HepG2 (cell line): Measurements from ENCODE around the gene SUPT6H. TPM values are rescaled to one million over a fixed set of nuclear protein-coding genes. Genes with fewer than 3 reads are reported as not detected.

Experiments
- SAFB2 ChIP-seq: sonication (generic); formaldehyde crosslinking; IDR thresholded peaks from 2 replicates; pipeline ENCODE4 v1.5.1; 2020; ENCODE audit warnings: missing genetic modification reagents, low read depth, mild to moderate bottlenecking, borderline replicate concordance
- ZSCAN20 ChIP-seq: sonication (generic); formaldehyde crosslinking; IDR thresholded peaks from 2 replicates; pipeline ENCODE4 v1.4.0; 2020; ENCODE audit warnings: missing genetic modification reagents, mild to moderate bottlenecking, borderline replicate concordance
- polyA plus RNA-seq, 8 experiments: library from polyadenylated mRNA; depleted of rRNA in 3 of 8; stranded (reverse) in 7 of 8; unstranded in 1 of 8; fragments of >200 nt; fragmentation: Illumina TruSeq in 4 of 8; extraction: Trizol in 4 of 8; gene quantifications; 2 replicates each; pipeline versions ENCODE4 v1.2.1 to v1.2.3, GENCODE V29; 2011 to 2016; ENCODE audit warnings: low read depth in 4 of 8, missing spikeins in 1 of 8, mixed read lengths in 1 of 8; ENCODE audit not compliant: insufficient read depth in 1 of 8
- total RNA-seq, 5 experiments: library from RNA; depleted of rRNA; stranded (reverse); fragments of >200 nt; fragmentation: Illumina TruSeq; extraction: Trizol; gene quantifications; 2 replicates each; pipeline ENCODE4 v1.2.3, GENCODE V29; 2016; ENCODE audit warnings: low read depth in 1 of 5
- TF ChIP-seq, protein P1 (sequence below), 2 experiments: sonication (generic) in 1 of 2; formaldehyde crosslinking in 1 of 2; IDR thresholded peaks; 2 replicates each; pipeline versions ENCODE4 v1.6.1 to v1.9.0; 2014 to 2022; ENCODE audit warnings: antibody characterized with exemption in 1 of 2, borderline replicate concordance in 1 of 2, inconsistent platforms in 1 of 2, low read depth in 1 of 2, missing genetic modification reagents in 1 of 2
- TF ChIP-seq, protein P2 (sequence below), 2 experiments: fragments of 450-650 bp in 1 of 2; sonication (generic) in 1 of 2; formaldehyde crosslinking in 1 of 2; IDR thresholded peaks; 2 replicates each; pipeline versions ENCODE4 v1.6.1 to v1.8.0; 2016 to 2022; ENCODE audit warnings: antibody characterized with exemption in 1 of 2, mild to moderate bottlenecking in 1 of 2, missing genetic modification reagents in 1 of 2
- TF ChIP-seq, protein P3 (sequence below): sonication (generic); formaldehyde crosslinking; IDR thresholded peaks from 2 replicates; pipeline ENCODE4 v1.4.0; 2020; ENCODE audit warnings: missing genetic modification reagents; ENCODE audit errors: not compliant biosample characterization

The SUPT6H gene
- total and polyA plus RNA-seq, 2 of the 13 experiments (the other 11 are each of a cell fraction or from before 2014, with no cell fraction given), result 32.7 to 39.9 TPM

DNA sequence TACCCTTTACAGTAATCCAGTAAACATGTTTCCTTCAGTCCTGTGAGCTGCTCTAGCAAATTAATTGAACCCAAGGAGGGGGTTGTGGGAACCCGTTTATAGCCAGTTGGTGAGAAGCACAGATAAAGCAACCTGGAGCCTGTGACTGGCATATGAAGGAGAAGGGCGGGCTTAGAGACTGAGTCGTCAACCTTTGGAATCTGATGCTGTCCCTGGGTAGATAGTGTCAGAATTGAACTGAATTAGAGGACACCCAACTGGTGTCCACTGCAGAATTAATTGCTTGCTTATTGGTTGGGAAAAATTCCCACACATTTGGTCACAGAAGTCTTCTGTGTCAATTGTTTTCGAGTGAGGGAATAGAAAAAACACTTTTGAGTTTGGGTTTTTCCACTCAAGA, 35.2 kb upstream of the SUPT6H start (continued):
- TF ChIP-seq, protein P1, sequence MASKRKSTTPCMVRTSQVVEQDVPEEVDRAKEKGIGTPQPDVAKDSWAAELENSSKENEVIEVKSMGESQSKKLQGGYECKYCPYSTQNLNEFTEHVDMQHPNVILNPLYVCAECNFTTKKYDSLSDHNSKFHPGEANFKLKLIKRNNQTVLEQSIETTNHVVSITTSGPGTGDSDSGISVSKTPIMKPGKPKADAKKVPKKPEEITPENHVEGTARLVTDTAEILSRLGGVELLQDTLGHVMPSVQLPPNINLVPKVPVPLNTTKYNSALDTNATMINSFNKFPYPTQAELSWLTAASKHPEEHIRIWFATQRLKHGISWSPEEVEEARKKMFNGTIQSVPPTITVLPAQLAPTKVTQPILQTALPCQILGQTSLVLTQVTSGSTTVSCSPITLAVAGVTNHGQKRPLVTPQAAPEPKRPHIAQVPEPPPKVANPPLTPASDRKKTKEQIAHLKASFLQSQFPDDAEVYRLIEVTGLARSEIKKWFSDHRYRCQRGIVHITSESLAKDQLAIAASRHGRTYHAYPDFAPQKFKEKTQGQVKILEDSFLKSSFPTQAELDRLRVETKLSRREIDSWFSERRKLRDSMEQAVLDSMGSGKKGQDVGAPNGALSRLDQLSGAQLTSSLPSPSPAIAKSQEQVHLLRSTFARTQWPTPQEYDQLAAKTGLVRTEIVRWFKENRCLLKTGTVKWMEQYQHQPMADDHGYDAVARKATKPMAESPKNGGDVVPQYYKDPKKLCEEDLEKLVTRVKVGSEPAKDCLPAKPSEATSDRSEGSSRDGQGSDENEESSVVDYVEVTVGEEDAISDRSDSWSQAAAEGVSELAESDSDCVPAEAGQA (IDR thresholded peaks at IDR 0.05; ENCODE audit: low read depth), result no peak
- TF ChIP-seq, protein P1 (CRISPR knock-in tag; IDR thresholded peaks at IDR 0.05; ENCODE audit: borderline replicate concordance), result no peak
- no peak for TF ChIP-seq ZSCAN20 (CRISPR knock-in tag)
- TF ChIP-seq SAFB2 (CRISPR knock-in tag), result no peak
- TF ChIP-seq, protein P2, sequence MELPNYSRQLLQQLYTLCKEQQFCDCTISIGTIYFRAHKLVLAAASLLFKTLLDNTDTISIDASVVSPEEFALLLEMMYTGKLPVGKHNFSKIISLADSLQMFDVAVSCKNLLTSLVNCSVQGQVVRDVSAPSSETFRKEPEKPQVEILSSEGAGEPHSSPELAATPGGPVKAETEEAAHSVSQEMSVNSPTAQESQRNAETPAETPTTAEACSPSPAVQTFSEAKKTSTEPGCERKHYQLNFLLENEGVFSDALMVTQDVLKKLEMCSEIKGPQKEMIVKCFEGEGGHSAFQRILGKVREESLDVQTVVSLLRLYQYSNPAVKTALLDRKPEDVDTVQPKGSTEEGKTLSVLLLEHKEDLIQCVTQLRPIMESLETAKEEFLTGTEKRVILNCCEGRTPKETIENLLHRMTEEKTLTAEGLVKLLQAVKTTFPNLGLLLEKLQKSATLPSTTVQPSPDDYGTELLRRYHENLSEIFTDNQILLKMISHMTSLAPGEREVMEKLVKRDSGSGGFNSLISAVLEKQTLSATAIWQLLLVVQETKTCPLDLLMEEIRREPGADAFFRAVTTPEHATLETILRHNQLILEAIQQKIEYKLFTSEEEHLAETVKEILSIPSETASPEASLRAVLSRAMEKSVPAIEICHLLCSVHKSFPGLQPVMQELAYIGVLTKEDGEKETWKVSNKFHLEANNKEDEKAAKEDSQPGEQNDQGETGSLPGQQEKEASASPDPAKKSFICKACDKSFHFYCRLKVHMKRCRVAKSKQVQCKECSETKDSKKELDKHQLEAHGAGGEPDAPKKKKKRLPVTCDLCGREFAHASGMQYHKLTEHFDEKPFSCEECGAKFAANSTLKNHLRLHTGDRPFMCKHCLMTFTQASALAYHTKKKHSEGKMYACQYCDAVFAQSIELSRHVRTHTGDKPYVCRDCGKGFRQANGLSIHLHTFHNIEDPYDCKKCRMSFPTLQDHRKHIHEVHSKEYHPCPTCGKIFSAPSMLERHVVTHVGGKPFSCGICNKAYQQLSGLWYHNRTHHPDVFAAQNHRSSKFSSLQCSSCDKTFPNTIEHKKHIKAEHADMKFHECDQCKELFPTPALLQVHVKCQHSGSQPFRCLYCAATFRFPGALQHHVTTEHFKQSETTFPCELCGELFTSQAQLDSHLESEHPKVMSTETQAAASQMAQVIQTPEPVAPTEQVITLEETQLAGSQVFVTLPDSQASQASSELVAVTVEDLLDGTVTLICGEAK (IDR thresholded peaks at IDR 0.05), result no peak
- TF ChIP-seq, protein P2 (CRISPR knock-in tag; IDR thresholded peaks at IDR 0.05), result no peak
- TF ChIP-seq, protein P3, sequence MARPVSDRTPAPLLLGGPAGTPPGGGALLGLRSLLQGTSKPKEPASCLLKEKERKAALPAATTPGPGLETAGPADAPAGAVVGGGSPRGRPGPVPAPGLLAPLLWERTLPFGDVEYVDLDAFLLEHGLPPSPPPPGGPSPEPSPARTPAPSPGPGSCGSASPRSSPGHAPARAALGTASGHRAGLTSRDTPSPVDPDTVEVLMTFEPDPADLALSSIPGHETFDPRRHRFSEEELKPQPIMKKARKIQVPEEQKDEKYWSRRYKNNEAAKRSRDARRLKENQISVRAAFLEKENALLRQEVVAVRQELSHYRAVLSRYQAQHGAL (CRISPR knock-in tag), result no peak
